NCI-H2029 treated with DMSO at 0.1 percent for 48 hours (cell line): Measurements from ENCODE around the gene ATP2B3.
"Not testable (repeated sequence)": the region's sequence is repeated elsewhere in the genome, so short reads cannot be mapped to it uniquely, and the experiment has no call there.

Experiments used
- DNase-seq: peaks from one replicate; lab custom pipeline; 2025; lab: John Stamatoyannopoulos, UW

ATP2B3 gene

GRCh38 chrX:153593811-153594500, 76.5 kb downstream of the ATP2B3 start:
- no peak for DNase-seq

- no peak for DNase-seq
Measured at GRCh38 chrX:153595387-153595786, 77.9 kb downstream of the ATP2B3 start.

GRCh38 chrX:153595859-153596857, 78.7 kb downstream of the ATP2B3 start:
- DNase-seq: no peak

GRCh38 chrX:153596981-153597750, 79.7 kb downstream of the ATP2B3 start:
- DNase-seq: no peak

GRCh38 chrX:153598541-153599191, 81.2 kb downstream of the ATP2B3 start, which contains the start of gene CCNQ:
CCNQ (minus strand) TSS chrX:153599139; CDS start chrX:153599073, 66 bp downstream.
- no peak for DNase-seq

GRCh38 chrX:153599192-153600031, 82.0 kb downstream of the ATP2B3 start:
- DNase-seq: peak; percentile 2

GRCh38 chrX:153600032-153600373, 82.6 kb downstream of the ATP2B3 start:
- DNase-seq: no peak

- no peak for DNase-seq
Measured at GRCh38 chrX:153600921-153601320, 83.5 kb downstream of the ATP2B3 start.

- no peak for DNase-seq
Measured at GRCh38 chrX:153601511-153602110, 84.2 kb downstream of the ATP2B3 start.

GRCh38 chrX:153602601-153603000, 85.2 kb downstream of the ATP2B3 start:
- DNase-seq: no peak

- DNase-seq: no peak
Measured at GRCh38 chrX:153603131-153603656, 85.8 kb downstream of the ATP2B3 start.

- DNase-seq: not testable (repeated sequence)
Measured at GRCh38 chrX:153604666-153605380, 87.4 kb downstream of the ATP2B3 start.

GRCh38 chrX:153606503-153606902, 89.1 kb downstream of the ATP2B3 start:
- DNase-seq: no peak

- no peak for DNase-seq
Measured at GRCh38 chrX:153608376-153608775, 90.9 kb downstream of the ATP2B3 start.

GRCh38 chrX:153608806-153609205, 91.4 kb downstream of the ATP2B3 start:
- DNase-seq: no peak

- DNase-seq: no peak
Measured at GRCh38 chrX:153609917-153610835, 92.7 kb downstream of the ATP2B3 start.

GRCh38 chrX:153610836-153611213, 93.4 kb downstream of the ATP2B3 start:
- no peak for DNase-seq
